HG03558 (cell line): ENCODE data around the gene SHFL.

Experiments
- ATAC-seq: cut with Tn5 transposase; IDR thresholded peaks from one replicate; pipeline ENCODE4 v1.9.1; 2021; ENCODE audit warnings: moderate number of reproducible peaks; ENCODE audit not compliant: unreplicated experiment; ENCODE audit errors: extremely low read depth

Gene SHFL

DNA sequence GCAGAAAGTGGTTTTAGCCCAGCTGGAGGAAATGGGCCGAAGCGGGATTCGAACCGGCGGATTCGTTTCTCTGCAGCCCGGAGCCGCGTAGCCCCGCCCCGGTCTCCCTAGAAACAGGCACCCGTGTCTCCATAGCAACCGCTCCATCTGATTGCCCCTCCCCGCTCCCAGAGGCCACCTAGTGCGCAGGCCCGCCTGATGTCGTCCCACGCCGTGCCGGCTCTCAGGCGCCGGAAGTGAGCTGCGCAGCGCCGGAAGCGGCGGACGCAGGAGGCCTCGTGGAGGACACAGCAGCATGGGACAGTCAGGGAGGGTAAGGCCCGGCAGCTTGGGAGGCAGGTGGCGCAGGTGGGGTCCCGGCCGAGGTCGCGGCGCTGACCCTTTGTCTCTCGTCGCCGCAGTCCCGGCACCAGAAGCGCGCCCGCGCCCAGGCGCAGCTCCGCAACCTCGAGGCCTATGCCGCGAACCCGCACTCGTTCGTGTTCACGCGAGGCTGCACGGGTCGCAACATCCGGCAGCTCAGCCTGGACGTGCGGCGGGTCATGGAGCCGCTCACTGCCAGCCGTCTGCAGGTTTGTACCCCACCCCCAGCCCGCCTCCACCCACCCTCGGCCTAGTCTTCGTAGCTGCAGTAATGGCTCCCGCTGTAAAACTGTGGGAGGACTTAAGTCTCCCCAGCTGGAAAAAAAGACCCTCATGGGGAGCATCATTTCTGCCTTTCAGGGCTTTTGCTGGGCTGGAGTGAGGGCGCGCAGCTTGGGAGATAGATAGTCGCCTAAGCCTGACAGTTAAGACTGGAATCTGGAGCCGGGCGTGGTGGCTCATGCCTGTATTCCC is 20.2 kb downstream of the SHFL start, which contains the start of gene PPAN:
Gene PPAN (plus strand): TSS at position 263 of the 837 bp plus-strand sequence. CDS start 33 bp downstream, at position 296.
- no peak for ATAC-seq

GRCh38 chr19:10107254-10107653 is 21.1 kb downstream of the SHFL start:
- no peak for ATAC-seq

DNA sequence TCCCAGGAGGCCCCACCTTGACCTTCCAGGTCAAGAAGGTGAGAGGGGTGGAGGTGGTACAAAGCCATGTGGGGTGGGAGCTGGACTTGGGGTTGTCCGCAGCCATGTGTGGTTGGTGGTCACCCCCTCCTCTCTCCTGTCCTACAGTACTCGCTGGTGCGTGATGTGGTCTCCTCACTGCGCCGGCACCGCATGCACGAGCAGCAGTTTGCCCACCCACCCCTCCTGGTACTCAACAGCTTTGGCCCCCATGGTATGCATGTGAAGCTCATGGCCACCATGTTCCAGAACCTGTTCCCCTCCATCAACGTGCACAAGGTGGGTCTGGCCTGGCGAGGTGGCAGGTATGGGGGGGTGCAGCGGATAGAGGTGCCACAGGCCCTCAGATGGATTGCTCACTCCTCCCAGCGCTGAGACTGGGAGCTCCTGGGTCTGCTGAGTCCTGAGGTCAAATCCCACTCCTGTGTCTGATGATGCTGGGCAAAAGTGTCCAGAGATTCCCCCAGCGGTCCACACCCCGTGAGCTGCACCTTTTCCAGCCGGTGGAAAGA is 21.8 kb downstream of the SHFL start:
- ATAC-seq = no peak

DNA sequence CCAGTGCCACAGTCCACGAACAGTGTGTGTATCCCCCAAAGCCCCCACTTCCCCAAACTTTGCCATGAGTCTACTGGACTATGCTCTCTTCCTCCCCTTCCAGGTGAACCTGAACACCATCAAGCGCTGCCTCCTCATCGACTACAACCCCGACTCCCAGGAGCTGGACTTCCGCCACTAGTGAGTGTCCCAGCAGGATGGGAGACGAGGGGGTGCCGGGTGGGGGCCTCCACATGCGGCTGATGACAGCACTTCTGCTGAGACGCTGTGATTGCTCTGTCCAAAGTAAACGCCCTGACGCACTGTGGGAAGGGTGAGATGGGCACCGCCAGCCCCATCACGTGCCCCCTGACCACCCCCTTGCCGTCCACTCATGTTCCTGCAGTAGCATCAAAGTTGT is 23.4 kb downstream of the SHFL start:
- no peak for ATAC-seq

DNA sequence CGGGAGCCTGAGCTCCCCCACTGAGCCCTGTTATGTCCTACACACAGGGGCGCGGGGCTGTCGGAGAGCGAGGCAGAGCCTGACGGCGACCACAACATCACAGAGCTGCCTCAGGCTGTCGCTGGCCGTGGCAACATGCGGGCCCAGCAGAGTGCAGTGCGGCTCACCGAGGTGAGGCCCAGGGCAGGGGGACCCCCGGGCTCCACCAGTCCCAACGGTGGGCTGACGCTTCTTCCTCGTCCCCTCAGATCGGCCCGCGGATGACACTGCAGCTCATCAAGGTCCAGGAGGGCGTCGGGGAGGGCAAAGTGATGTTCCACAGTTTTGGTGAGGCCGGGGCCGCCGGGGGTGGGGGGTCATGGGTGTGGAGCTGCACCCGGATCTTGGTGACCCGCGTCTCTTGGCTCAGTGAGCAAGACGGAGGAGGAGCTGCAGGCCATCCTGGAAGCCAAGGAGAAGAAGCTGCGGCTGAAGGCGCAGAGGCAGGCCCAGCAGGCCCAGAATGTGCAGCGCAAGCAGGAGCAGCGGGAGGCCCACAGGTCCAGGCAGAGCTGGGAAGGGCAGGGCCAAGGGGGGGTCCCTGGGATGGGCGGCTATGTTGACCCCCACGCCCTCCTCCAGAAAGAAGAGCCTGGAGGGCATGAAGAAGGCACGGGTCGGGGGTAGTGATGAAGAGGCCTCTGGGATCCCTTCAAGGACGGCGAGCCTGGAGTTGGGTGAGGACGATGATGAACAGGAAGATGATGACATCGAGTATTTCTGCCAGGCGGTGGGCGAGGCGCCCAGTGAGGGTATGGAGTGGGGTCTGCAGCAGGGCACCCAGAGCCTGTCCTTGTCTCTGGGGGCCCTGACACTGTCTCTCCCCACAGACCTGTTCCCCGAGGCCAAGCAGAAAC is 24.2 kb downstream of the SHFL start:
- no peak for ATAC-seq

DNA sequence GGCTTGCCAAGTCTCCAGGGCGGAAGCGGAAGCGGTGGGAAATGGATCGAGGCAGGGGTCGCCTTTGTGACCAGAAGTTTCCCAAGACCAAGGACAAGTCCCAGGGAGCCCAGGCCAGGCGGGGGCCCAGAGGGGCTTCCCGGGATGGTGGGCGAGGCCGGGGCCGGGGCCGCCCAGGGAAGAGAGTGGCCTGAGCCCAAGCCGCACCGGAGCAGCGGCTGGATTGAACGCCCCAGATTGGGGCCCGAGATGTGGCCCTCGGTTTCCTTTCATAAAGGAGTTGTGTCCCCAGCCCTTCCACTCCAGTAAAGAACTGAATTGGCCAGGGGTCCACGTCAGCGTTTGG is 24.8 kb downstream of the SHFL start:
- no peak for ATAC-seq

GRCh38 chr19:10111405-10111811 is 25.3 kb downstream of the SHFL start, which contains the start of gene P2RY11:
TSS of gene P2RY11 (plus strand) at chr19:10111693. CDS start at chr19:10111722, 29 bp downstream.
- ATAC-seq = no peak

DNA sequence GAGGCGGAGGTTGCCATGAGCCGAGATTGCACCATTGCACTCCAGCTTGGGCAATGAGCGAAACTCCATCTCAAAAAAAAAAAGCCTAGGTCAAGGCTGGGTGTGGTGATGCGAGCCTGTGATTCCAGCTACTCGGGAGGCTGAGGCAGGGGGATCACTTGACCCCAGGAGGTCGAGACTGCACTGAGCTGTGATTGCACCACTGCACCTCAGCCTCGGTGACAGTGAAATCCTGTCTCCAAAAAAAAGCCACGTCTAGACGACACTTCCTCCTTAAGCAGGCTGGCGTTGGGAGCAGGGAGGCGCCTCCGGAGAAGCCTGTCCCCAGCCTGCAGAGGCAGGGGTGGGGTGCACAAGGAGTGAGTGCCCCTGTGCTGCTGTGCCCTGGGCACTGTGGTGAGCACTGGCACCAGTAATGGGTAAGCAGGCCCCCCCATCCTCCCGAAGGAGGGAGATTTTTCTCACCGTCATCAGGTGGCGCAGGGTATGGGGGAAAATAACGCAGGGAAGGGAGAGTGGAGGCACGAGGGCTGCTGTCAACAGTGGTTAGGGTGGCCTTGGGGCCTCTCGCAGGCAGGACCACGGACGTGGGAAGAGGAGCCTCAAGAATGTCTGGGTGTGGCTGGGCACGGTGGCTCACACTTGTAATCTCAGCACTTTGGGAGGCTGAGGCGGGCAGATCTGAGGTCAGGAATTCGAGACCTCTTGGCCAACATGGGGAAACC is 26.1 kb downstream of the SHFL start:
- no peak for ATAC-seq

DNA sequence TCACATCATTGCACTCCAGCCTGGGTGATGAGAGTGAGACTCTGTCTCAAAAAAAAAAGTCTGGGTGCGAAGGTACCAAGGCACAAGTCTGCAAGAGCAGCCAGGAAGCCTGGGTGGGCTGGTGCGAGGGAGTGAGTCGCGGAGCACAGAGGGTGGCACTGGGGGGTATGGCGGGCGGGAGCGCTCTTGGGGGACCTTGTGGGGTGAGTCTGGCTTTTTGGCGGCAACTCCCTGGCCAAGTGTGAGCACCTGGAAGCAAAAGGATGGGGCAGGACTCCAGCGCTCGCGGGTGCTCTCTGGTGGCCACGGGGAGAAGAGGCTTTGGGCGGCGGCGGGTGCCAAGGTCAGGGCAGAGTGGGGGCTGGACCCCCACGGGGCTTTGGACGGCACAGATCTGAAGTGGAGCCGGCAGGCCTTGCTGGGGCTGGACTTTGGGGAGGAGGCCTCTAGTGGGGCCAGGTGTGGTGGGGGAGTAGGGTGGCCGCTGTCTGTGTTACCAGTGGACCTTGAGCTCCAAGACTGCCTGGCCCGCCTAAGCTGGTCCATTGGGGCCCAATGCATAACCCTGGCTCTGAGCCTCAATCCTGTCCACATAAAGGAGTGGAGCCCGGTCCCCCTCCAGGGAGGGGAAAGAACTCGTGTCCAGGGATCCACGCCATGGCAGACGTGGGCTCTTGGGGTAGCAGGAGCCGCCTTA is 26.9 kb downstream of the SHFL start:
- no peak for ATAC-seq

DNA sequence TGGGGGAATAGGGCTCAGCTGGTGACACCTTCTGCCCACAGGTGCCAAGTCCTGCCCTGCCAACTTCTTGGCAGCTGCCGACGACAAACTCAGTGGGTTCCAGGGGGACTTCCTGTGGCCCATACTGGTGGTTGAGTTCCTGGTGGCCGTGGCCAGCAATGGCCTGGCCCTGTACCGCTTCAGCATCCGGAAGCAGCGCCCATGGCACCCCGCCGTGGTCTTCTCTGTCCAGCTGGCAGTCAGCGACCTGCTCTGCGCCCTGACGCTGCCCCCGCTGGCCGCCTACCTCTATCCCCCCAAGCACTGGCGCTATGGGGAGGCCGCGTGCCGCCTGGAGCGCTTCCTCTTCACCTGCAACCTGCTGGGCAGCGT is 27.5 kb downstream of the SHFL start:
- no peak for ATAC-seq

- ATAC-seq = no peak
These were observed 28.0 kb downstream of the SHFL start for GRCh38 chr19:10113964-10114650.

- ATAC-seq = no peak
These were observed 28.7 kb downstream of the SHFL start for GRCh38 chr19:10114651-10115391.

GRCh38 chr19:10115392-10116084 is 29.4 kb downstream of the SHFL start:
- ATAC-seq = no peak

DNA sequence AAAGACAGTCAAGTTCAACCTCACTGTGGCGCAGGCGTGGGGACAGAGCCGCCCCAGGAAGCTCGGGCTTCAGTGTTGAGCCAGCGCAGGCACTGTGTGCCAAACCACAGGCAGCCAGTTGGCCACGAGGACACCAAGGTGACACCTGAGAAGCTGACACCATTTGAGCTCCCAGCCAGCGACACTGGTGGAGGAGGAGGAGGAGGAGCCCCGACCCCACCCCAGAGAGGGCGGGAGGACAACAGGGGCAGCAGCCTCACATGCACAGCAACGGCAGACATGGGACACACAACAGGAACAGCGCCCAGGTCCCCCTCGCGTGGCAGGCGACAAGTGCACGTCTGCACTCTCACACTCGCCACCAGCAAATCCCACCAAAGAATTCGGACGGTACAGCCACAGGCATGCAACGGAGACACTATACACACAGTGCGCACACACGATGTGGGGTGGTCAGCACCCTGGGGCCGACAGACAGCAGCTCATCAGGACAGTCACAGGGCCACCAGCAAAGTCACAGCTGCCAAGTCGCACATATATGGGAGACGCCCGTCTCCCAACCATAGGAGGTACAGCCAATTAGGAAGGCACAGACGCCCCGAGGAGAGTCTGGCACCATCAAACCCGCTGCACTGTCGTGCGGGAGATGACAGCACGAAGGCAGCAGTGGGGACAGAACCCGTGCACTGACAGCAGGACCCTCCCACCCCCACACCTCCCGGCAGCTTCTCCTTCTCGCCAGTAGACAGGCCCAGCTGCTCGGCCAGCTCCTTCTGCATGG is 30.2 kb downstream of the SHFL start:
- ATAC-seq = no peak

- ATAC-seq = no peak
These were observed 30.9 kb downstream of the SHFL start for GRCh38 chr19:10116866-10117616.

GRCh38 chr19:10118960-10119359 is 32.8 kb downstream of the SHFL start:
- ATAC-seq = no peak
